HepG2 (cell line): ENCODE measurements around the gene SNED1. TPM values are rescaled to one million over a fixed set of nuclear protein-coding genes. Genes with fewer than 3 reads are reported as not detected.
A peak's percentile ranks its signal among the peaks of the same experiment; 100 is the strongest.

ENCODE experiments used
- AKNA ChIP-seq: sonication (generic); formaldehyde crosslinking; IDR thresholded peaks from 2 replicates; pipeline ENCODE4 v1.4.0; 2020; ENCODE audit warnings: missing genetic modification reagents, borderline replicate concordance
- ARID2 ChIP-seq: sonication (generic); formaldehyde crosslinking; IDR thresholded peaks from 2 replicates; pipeline ENCODE4 v1.8.1; 2022; ENCODE audit warnings: mild to moderate bottlenecking, missing genetic modification reagents, borderline replicate concordance
- ATF7-NPFF ChIP-seq: sonication (generic); formaldehyde crosslinking; IDR thresholded peaks from 2 replicates; pipeline ENCODE4 v1.8.1; 2023; ENCODE audit warnings: mild to moderate bottlenecking, low read depth, missing genetic modification reagents, moderate library complexity
- BRD4 ChIP-seq: sonication (generic); formaldehyde crosslinking; IDR thresholded peaks from 2 replicates; pipeline ENCODE4 v1.4.0; 2020; ENCODE audit warnings: missing genetic modification reagents
- CBFB ChIP-seq: sonication (generic); formaldehyde crosslinking; IDR thresholded peaks from 2 replicates; pipeline ENCODE4 v1.4.0; 2020; ENCODE audit warnings: missing genetic modification reagents
- FOXK1 ChIP-seq: sonication (generic); formaldehyde crosslinking; IDR thresholded peaks from 2 replicates; pipeline ENCODE4 v1.4.0; 2020; ENCODE audit warnings: low read depth, missing genetic modification reagents, borderline replicate concordance
- KLF6 ChIP-seq: IDR thresholded peaks from 2 replicates; pipeline ENCODE4 v1.8.0; 2016; ENCODE audit warnings: missing biosample characterization, missing genetic modification reagents
- KMT2A ChIP-seq: sonication (generic); formaldehyde crosslinking; IDR thresholded peaks from 2 replicates; pipeline ENCODE4 v1.4.0; 2020; ENCODE audit warnings: missing genetic modification reagents
- MAFF ChIP-seq: IDR thresholded peaks from 2 replicates; pipeline ENCODE4 v1.6.1; 2011; ENCODE audit warnings: low read depth, low read length, improper control_type of control experiment
- NFYC ChIP-seq: IDR thresholded peaks from 2 replicates; pipeline ENCODE4 v1.6.1; 2016; ENCODE audit warnings: missing genetic modification reagents, missing compliant biosample characterization
- PAWR ChIP-seq: sonication (generic); formaldehyde crosslinking; IDR thresholded peaks from 2 replicates; pipeline ENCODE4 v1.4.0; 2020; ENCODE audit warnings: missing genetic modification reagents, mild to moderate bottlenecking, borderline replicate concordance
- PITX1 ChIP-seq: sonication (generic); formaldehyde crosslinking; IDR thresholded peaks from 2 replicates; pipeline ENCODE4 v1.5.1; 2020; ENCODE audit warnings: mild to moderate bottlenecking, missing genetic modification reagents
- RCOR2 ChIP-seq: IDR thresholded peaks from 2 replicates; pipeline ENCODE4 v1.6.1; 2016; ENCODE audit warnings: missing biosample characterization, missing genetic modification reagents
- SP2 ChIP-seq: sonication (generic); formaldehyde crosslinking; IDR thresholded peaks from 2 replicates; pipeline ENCODE4 v1.5.1; 2020; ENCODE audit warnings: mild to moderate bottlenecking, missing genetic modification reagents
- THAP11 ChIP-seq: IDR thresholded peaks from 2 replicates; pipeline ENCODE4 v1.6.1; 2016; ENCODE audit warnings: missing biosample characterization, missing genetic modification reagents
- WIZ ChIP-seq: sonication (generic); formaldehyde crosslinking; IDR thresholded peaks from 2 replicates; pipeline ENCODE4 v1.5.1; 2020; ENCODE audit warnings: mild to moderate bottlenecking, missing genetic modification reagents
- ZBTB21 ChIP-seq: sonication (generic); formaldehyde crosslinking; IDR thresholded peaks from 2 replicates; pipeline ENCODE4 v1.4.0; 2020; ENCODE audit warnings: missing genetic modification reagents
- ZBTB3 ChIP-seq: sonication (generic); formaldehyde crosslinking; IDR thresholded peaks from 2 replicates; pipeline ENCODE4 v1.4.0; 2020; ENCODE audit warnings: low read depth, mild to moderate bottlenecking, moderate library complexity, missing genetic modification reagents, borderline replicate concordance
- ZFP36L1 ChIP-seq: sonication (generic); formaldehyde crosslinking; IDR thresholded peaks from 2 replicates; pipeline ENCODE4 v1.8.0; 2022; ENCODE audit warnings: mild to moderate bottlenecking, missing genetic modification reagents, moderate library complexity
- ZMYM3 ChIP-seq: sonication (generic); formaldehyde crosslinking; IDR thresholded peaks from 2 replicates; pipeline ENCODE4 v1.5.1; 2020; ENCODE audit warnings: mild to moderate bottlenecking, missing genetic modification reagents
- ZNF850 ChIP-seq: sonication (generic); formaldehyde crosslinking; conservative IDR thresholded peaks from 2 replicates; pipeline ENCODE4 v1.9.0; 2021; ENCODE audit warnings: mild to moderate bottlenecking, missing genetic modification reagents
- polyA plus RNA-seq, 8 experiments: library from polyadenylated mRNA; depleted of rRNA in 3 of 8; stranded (reverse) in 7 of 8; unstranded in 1 of 8; fragments of >200 nt; fragmentation: Illumina TruSeq in 4 of 8; extraction: Trizol in 4 of 8; gene quantifications; 2 replicates each; pipeline versions ENCODE4 v1.2.1 to v1.2.3, GENCODE V29; 2011 to 2016; ENCODE audit warnings: low read depth in 4 of 8, missing spikeins in 1 of 8, mixed read lengths in 1 of 8; ENCODE audit not compliant: insufficient read depth in 1 of 8
- total RNA-seq, 5 experiments: library from RNA; depleted of rRNA; stranded (reverse); fragments of >200 nt; fragmentation: Illumina TruSeq; extraction: Trizol; gene quantifications; 2 replicates each; pipeline ENCODE4 v1.2.3, GENCODE V29; 2016; ENCODE audit warnings: low read depth in 1 of 5
- TF ChIP-seq, protein P1 (sequence below): sonication (generic); formaldehyde crosslinking; IDR thresholded peaks from 2 replicates; pipeline ENCODE4 v1.4.0; 2020; ENCODE audit warnings: missing genetic modification reagents, borderline replicate concordance

SNED1 gene
- total and polyA plus RNA-seq, 2 of the 13 experiments (the other 11 are each of a cell fraction or from before 2014, with no cell fraction given): 0.15 to 0.65 TPM

- TF ChIP-seq AKNA (CRISPR knock-in tag): no peak
- no peak for TF ChIP-seq ZFP36L1 (CRISPR knock-in tag)
- TF ChIP-seq KMT2A (CRISPR knock-in tag): peak; percentile 100
- TF ChIP-seq, protein P1, sequence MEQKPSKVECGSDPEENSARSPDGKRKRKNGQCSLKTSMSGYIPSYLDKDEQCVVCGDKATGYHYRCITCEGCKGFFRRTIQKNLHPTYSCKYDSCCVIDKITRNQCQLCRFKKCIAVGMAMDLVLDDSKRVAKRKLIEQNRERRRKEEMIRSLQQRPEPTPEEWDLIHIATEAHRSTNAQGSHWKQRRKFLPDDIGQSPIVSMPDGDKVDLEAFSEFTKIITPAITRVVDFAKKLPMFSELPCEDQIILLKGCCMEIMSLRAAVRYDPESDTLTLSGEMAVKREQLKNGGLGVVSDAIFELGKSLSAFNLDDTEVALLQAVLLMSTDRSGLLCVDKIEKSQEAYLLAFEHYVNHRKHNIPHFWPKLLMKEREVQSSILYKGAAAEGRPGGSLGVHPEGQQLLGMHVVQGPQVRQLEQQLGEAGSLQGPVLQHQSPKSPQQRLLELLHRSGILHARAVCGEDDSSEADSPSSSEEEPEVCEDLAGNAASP (CRISPR knock-in tag): peak; percentile 96
- peak; percentile 98 for TF ChIP-seq ATF7-NPFF (CRISPR knock-in tag)
- peak; percentile 98 for TF ChIP-seq KLF6 (CRISPR knock-in tag)
- TF ChIP-seq WIZ: peak; percentile 90
- no peak; the same call in 1 of the 2 replicates for TF ChIP-seq ARID2 (CRISPR knock-in tag)
- peak; percentile 96 for TF ChIP-seq PITX1 (CRISPR knock-in tag)
- peak; percentile 99 for TF ChIP-seq BRD4
- TF ChIP-seq SP2: peak; percentile 84
- TF ChIP-seq ZBTB21 (CRISPR knock-in tag): peak; percentile 83
- peak; percentile 97 for TF ChIP-seq THAP11 (CRISPR knock-in tag)
- no peak for TF ChIP-seq ZBTB3
- TF ChIP-seq ZMYM3 (CRISPR knock-in tag): peak; percentile 93
- peak; percentile 60 for TF ChIP-seq NFYC (CRISPR knock-in tag)
- no peak for TF ChIP-seq MAFF
- TF ChIP-seq ZNF850: peak; percentile 86; the same call in 1 of the 2 replicates
- TF ChIP-seq RCOR2: no peak; the same call in none of the 2 replicates
- peak; percentile 99 for TF ChIP-seq CBFB (CRISPR knock-in tag)
- TF ChIP-seq FOXK1 (CRISPR knock-in tag): peak; percentile 99
- no peak for TF ChIP-seq PAWR (CRISPR knock-in tag)
Measured at GRCh38 chr2:241102239-241102803, 103.9 kb downstream of the SNED1 start, which contains the start of gene MTERF4 (continued).
